GM19455 (cell line): ENCODE results near the gene BRI3BP.
"Not testable (repeated sequence)": the region's sequence is repeated elsewhere in the genome, so short reads cannot be mapped to it uniquely, and the experiment has no call there.

Experiments
- ATAC-seq: cut with Tn5 transposase; IDR thresholded peaks from one replicate; pipeline ENCODE4 v1.9.1; 2021; ENCODE audit not compliant: unreplicated experiment

The BRI3BP gene

DNA sequence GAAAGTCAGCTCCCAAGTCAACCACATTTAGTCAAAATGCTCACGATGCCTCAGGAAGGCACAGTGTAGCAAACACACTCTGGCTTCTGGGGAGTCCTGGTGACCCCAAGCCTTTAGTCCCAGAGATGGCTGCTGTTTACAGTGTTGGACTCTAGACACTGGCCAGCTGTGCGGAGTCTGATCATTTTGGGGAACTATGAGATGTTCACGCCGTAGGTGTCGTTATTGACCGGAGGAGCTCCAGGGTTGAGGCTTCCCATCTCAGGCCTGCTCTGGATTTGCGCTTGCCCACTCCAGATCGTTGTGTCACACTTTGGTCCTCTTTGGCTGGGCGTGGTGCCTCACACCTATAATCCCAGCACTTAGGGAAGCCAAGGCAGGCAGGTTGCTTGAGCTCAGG lies 27.7 kb downstream of the BRI3BP start:
- ATAC-seq = no peak

GRCh38 chr12:125021771-125022170 lies 28.3 kb downstream of the BRI3BP start:
- ATAC-seq = no peak

DNA sequence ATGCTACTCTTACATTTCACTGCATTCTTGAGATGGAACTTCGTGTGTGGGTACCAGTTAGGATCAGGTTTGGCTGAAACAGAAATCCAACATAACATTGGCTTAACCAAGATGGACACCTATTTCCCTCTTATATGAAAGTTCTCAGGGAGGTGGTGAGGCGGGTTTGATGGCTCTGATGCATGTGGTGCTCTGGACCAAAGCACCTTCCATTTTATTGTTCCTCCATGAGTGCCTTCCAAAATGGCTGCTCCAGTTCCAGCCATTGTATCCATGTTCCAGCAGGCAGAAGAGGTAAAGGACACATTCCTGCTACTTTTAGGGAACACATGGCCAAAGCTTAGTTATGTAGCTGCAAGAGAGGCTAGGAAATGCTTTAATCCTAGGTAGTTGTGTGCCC lies 29.6 kb downstream of the BRI3BP start:
- ATAC-seq = no peak

DNA sequence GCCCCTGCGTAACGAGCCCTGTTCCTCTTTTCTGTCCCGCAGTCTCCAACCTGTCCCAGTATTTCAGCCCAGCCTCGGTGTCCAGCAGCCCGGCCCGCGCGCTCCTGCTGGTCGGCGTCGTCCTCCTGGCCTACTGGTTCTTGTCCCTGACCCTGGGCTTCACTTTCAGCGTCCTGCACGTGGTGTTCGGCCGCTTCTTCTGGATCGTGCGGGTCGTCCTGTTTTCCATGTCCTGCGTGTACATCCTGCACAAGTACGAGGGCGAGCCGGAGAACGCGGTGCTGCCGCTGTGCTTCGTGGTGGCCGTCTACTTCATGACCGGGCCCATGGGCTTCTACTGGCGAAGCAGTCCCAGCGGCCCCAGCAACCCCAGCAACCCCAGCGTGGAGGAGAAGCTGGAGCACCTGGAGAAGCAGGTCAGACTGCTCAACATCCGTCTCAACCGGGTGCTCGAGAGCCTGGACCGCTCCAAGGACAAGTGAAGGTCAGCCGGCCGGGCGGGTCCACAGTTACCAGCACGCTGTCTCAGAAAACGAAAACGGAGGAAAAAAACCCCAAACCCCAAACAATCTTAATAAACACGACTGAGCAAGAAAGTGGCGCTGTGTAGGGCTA lies 31.6 kb downstream of the BRI3BP start:
- no peak for ATAC-seq

DNA sequence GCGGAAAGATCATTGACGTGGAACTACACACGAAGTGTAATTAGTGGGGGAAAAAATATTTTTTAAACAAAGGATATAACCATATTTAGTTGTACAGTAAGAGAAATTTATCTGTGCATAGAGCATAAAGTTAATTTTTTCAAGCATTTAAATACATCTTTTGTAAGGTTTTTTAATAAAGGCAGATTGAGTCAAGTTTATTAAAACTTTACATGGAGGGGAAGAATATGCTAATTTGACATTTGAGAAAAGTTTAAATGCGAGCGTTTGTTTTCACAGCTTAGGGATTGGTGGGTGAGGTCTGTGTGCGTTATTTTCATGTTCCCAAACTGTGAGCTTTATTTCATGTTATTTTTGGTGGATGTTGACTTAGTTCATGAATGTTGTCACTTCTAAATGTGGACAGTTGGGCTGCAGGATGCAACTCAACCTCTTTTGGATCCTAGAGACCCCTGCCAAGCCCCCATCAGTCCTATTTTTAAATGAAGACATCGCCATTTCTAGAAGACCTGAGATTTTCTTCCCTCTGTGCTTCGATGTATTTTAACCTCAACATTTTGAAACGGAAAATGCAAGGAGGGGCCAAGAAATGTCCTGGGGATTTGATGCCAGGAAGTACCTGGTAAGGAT lies 32.3 kb downstream of the BRI3BP start:
- ATAC-seq = no peak

GRCh38 chr12:125028106-125028505 lies 34.7 kb downstream of the BRI3BP start:
- no peak for ATAC-seq

GRCh38 chr12:125029761-125030358 lies 36.4 kb downstream of the BRI3BP start:
- ATAC-seq = no peak

- ATAC-seq = not testable (repeated sequence)
These were observed 38.0 kb downstream of the BRI3BP start for GRCh38 chr12:125031471-125031870.

- ATAC-seq = no peak
These were observed 39.2 kb downstream of the BRI3BP start for GRCh38 chr12:125032466-125033152.

GRCh38 chr12:125033288-125033687 lies 39.8 kb downstream of the BRI3BP start:
- no peak for ATAC-seq

DNA sequence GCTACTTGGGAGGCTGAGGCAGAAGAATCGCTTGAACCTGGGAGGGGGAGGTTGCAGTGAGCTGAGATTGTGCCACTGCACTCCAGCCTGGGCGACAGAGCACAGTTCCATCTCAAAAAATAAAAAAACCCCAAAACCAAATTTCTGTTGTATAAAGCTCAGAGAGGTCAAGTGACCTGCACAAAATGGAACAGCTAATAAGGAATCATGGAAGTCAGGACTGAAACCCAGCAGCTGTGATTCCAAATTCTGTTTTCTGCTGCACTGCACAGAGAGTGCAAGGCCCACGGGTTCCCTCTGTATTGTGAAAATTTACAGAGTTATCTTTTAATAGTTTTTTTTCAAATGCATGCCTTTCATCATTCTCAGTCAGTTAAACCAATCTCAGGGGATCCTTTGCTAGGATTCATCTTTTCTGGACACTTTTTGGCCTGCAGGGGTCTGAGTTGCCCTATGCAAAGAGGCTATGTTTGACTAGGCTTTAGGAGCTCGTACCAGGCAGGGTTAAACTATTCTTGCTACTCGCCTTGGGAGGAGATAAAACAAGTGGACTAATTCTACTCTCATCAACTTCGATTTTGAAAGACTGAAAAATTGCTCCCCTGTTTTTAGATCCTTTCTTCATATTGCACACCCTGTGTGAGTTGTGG lies 45.7 kb downstream of the BRI3BP start:
- ATAC-seq = no peak

DNA sequence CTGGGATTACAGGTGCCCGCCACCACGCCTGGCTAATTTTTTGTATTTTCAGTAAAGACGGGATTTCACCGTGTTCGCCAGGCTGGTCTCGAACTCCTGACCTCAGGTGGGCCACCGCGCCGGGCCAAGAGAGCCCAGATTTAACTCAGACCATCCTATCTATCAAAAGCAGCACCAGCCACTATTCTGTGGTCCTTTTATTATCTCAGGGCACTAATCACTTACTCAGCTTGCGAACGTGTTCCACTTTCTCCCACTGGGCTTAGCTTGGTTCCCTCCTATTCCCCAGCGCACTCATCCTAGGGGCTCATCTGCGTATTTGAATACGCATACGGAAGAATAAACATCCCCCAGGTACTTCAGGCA lies 55.6 kb downstream of the BRI3BP start:
- no peak for ATAC-seq

DNA sequence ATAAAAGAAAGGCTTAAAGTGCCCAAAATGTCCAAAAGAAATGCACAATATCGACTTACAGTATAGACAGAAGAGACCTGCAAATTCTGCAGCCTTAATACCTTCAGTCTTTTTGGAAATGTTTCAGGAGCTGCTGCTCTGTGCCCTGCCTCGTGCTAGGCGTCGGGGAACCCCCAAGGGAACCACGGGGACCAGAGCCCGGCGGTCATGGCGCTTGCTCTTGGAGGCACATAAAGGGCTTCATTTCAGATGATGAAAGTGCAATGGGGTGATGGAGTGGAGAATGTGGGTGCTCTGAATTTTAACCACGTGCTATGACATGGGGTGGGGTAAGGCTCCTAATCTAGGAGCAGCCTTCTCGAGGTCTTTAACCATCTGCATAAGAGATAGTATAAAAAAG lies 57.0 kb downstream of the BRI3BP start:
- no peak for ATAC-seq

- ATAC-seq = no peak
These were observed 57.4 kb downstream of the BRI3BP start for GRCh38 chr12:125050868-125051267.

- ATAC-seq = no peak
These were observed 60.4 kb downstream of the BRI3BP start for GRCh38 chr12:125053821-125054220.

- ATAC-seq = no peak
These were observed 62.1 kb downstream of the BRI3BP start for GRCh38 chr12:125055591-125055990.

DNA sequence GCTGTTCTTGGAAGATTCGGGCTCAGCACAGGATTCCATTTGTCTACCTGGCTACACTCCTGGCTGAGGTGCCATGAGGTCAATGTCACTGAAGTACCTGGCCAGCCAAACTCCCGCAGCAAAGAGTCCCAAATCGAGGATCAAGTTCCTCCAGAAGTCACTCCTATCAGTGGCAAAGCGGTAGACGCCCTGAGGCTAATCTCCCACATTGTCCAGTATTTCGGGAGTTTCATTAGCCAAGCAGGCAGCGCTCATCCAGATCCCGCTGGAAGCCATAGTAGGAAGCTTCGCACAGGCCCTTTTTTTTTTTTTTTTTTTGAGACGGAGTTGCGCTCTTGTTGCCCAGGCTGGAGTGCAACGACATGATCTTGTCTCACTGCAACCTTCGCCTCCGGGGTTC lies 62.9 kb downstream of the BRI3BP start:
- ATAC-seq = no peak

DNA sequence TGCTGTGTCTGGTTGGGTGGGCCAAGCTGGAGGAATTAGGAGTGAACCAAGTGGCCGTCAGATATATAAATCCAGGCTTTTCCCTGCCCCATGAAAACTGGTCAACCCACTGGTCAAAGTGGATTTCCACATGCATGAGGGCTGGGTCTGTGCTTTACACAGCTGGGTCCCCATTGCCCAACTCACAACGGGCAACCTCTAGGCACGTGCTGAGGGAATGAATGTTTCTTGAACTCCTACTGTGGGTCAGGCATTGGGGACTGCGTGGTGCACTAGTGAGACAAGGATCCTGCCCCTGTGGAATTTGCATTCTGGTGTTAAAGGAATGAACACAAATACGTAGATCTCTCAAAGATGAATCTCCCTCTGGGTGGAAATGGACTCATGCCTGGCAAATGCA lies 64.3 kb downstream of the BRI3BP start:
- no peak for ATAC-seq

DNA sequence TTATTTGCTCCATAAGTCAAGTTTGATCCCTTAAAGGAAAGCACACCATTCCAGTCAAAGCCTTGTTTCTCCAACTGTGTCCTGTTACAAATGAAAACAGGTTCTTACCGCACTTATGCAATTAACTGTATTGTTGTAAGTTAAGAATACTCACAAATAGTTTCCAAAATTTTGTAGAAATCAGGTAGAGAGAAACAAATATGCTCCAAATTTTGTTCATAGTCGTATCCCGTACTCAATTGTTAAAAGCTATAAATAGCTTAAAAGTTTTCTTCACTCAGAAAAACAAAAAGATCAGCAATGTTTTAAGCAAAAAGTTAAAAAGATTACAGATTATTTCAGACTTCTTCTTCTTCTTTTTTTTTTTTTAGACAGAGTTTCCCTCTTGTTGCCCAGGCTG lies 67.8 kb downstream of the BRI3BP start:
- no peak for ATAC-seq

DNA sequence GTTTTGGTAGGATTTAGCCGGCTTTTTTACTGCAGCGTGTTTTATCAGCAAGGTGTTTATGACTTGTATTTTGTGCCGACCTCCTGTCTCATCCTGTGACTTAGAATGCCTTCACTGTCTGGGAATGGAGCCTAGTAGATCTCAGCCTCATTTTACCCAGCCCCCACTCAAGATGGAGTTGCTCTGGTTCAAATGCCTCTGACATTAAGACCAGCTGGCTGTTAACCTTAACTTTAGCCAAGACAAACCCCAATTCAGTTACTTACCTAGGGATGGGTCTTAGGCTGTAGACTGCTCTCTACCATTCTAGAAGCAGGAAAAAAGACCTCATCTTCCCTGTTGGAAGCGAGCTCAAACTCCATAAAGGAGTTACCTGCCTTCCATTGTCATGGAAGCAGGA lies 70.1 kb downstream of the BRI3BP start:
- not testable (repeated sequence) for ATAC-seq

GRCh38 chr12:125064492-125064891 lies 71.0 kb downstream of the BRI3BP start:
- ATAC-seq = no peak
